NCI-H2171 treated with DMSO at 0.1 percent for 48 hours (cell line): Measurements from ENCODE around the gene FAAP24.
A peak's percentile ranks its signal among the peaks of the same experiment; 100 is the strongest.
"Not testable (repeated sequence)": the region's sequence is repeated elsewhere in the genome, so short reads cannot be mapped to it uniquely, and the experiment has no call there.

ENCODE experiments used
- DNase-seq: peaks from one replicate; lab custom pipeline; 2025; lab: John Stamatoyannopoulos, UW

FAAP24 gene

GRCh38 chr19:32998722-32999121 lies 26.7 kb downstream of the FAAP24 start:
- DNase-seq, result no peak

GRCh38 chr19:33000510-33000909 lies 28.5 kb downstream of the FAAP24 start:
- no peak for DNase-seq

DNA sequence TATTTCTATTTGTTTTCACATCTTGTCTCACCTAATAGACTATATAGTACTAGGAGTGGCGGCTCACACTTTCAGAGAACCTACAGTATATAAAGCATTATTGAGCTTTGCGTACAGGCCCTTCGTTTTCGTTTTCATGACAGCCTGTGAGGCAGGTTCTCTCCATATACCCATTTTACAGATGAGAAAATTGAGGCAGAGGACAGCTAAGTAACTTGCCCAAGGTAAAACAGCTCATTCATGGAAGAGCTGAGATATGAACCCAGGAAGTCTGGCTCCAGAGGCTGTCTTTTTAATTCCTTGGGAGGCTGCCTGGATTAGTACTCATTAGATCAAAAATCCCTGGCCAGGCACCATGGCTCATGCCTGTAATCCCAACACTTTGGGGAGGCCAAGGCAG lies 28.9 kb downstream of the FAAP24 start:
- DNase-seq, result no peak

DNA sequence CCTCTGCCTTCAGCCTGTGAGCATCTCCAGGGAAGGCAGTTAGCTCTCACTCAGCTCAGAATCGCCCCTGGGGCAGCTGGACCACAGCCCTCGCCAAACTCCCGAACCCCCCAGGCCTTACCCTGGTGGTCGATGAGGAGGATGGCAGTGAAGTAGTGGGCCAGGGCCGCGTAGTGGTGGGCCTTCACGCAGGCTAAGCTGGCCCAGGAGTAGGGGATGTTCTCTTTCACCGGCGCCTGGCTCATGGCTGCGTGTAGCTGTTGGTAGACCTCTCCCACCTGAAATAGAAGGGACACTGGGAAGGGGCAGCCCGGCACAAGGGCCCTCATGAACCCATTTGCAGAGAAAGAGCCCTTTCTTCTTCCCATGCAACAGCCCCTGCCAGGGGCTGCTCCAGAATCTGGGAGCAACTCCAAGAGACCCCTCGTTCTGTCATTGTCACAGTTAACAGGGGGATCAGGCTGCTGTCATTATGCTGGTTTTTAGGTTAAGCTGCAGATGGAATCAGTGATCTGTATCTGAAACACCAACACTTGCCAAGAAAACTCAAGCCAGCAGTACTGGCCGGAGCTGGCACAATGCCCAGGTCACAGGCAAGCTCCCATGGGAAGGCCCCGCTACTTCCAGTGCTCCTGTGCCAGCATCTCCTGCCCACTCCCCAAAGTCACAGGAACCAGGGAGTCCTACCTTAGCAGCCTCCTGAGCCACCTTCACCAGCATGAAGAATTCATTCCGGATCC lies 30.3 kb downstream of the FAAP24 start:
- DNase-seq, result peak; percentile 2

DNA sequence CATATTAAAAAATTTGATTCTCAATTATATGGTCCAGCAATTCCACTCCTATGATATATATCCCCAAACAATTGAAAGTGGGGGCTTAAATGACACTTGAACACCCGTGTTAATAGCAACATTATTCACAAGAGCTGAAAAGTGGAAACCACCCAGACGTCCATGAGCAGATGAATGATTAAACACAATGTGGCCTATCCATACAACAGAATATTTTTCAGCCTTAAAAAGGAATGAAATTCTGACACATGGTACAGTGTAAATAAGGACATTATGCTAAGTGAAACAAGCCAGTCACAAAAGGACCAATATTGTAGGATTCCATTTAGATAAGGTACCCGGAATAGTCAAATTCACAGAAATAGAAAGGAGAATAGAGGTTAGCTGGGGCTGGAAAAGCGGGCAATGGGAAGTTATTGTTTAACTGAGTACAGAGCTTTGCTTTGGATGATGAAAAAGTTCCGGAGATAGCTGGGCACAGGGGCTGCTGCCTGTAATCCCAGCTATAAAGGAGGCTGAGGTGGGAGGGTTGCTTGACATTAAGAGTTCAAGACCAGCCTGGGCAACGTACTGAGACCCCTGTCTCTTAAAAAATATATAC lies 31.5 kb downstream of the FAAP24 start:
- not testable (repeated sequence) for DNase-seq

- peak; percentile 69 for DNase-seq
Observed at GRCh38 chr19:33005440-33005839, 33.4 kb downstream of the FAAP24 start.

- DNase-seq, result no peak
Observed at GRCh38 chr19:33008738-33009137, 36.7 kb downstream of the FAAP24 start.

GRCh38 chr19:33010891-33011290 lies 38.8 kb downstream of the FAAP24 start:
- not testable (repeated sequence) for DNase-seq

GRCh38 chr19:33022472-33023116 lies 50.6 kb downstream of the FAAP24 start:
- DNase-seq, result no peak

DNA sequence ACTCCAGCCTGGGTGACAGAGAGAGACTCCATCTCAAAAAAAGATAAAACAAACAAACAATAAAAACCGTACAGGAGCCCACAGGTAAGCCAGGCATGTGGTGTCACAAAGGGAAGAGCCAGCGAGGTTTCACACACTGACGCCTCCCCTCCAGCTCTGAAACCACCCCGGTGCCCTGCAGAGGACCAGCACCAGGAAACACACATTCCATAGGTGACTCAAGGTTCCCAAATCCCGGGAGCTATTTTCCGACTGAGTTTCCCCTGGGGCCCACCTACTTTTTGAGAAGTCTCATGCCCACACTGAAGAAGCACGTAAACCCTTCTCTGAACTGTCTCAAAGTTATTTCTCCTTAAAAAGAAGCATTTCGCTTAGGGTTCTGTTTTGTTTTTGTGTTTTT lies 52.4 kb downstream of the FAAP24 start:
- no peak for DNase-seq

GRCh38 chr19:33025468-33026238 lies 53.6 kb downstream of the FAAP24 start:
- DNase-seq, result not testable (repeated sequence)

DNA sequence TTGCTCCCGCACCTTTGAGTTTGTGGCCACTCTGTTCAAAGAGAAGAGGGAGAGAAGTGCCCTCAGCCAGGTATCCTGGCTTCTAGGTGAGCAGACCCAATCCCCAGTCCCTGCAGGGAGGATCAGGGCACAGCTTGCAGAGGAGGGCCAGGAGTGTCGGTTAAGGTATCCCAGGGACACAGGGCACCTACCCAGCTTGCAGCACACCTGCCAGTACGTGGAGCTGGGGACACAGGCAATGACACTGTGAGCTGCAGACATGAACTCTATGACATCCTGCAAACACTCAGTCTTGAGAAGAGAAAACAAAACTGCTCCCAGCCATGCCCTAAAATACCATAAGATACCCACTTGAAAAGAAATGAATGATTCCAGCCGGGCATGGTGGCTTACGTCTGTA lies 54.6 kb downstream of the FAAP24 start:
- not testable (repeated sequence) for DNase-seq
